ENCODE data around the gene SLFN12.
"Not testable (repeated sequence)": the region's sequence is repeated elsewhere in the genome, so short reads cannot be mapped to it uniquely, and the experiment has no call there.

Gene SLFN12

GRCh38 chr17:35407531-35407930 lies 24.8 kb downstream of the SLFN12 start:
- no peak for DNase-seq

GRCh38 chr17:35406568-35406967 lies 25.7 kb downstream of the SLFN12 start:
- no peak for DNase-seq

GRCh38 chr17:35404360-35404759 lies 27.9 kb downstream of the SLFN12 start:
- no peak for DNase-seq

- not testable (repeated sequence) for DNase-seq
Measured at GRCh38 chr17:35393783-35394182, 38.5 kb downstream of the SLFN12 start.

GRCh38 chr17:35390663-35391062 lies 41.6 kb downstream of the SLFN12 start:
- no peak for DNase-seq

- DNase-seq: no peak
Measured at GRCh38 chr17:35390156-35390555, 42.1 kb downstream of the SLFN12 start.

- no peak for DNase-seq
Measured at GRCh38 chr17:35387496-35387895, 44.8 kb downstream of the SLFN12 start.

- no peak for DNase-seq
Measured at GRCh38 chr17:35377706-35378105, 54.6 kb downstream of the SLFN12 start.

GRCh38 chr17:35377068-35377467 lies 55.2 kb downstream of the SLFN12 start:
- no peak for DNase-seq

- no peak for DNase-seq
Measured at GRCh38 chr17:35376245-35376644, 56.1 kb downstream of the SLFN12 start.

GRCh38 chr17:35374766-35375344 lies 57.4 kb downstream of the SLFN12 start:
- no peak for DNase-seq

- DNase-seq: peak; percentile 8
Measured at GRCh38 chr17:35373984-35374765, 58.1 kb downstream of the SLFN12 start.

GRCh38 chr17:35373534-35373983 lies 58.7 kb downstream of the SLFN12 start, which contains the start of gene SLFN11:
SLFN11 (minus strand) TSS chr17:35373621; CDS start chr17:35363807, 9,814 bp downstream.
- no peak for DNase-seq

- DNase-seq: no peak
Measured at GRCh38 chr17:35372846-35373533, 59.3 kb downstream of the SLFN12 start.

GRCh38 chr17:35371934-35372333 lies 60.4 kb downstream of the SLFN12 start:
- no peak for DNase-seq

- DNase-seq: no peak
Measured at GRCh38 chr17:35368081-35368830, 64.0 kb downstream of the SLFN12 start.

- no peak for DNase-seq
Measured at GRCh38 chr17:35361027-35361426, 71.3 kb downstream of the SLFN12 start.

All from kidney glomerular epithelial cell (primary cell).